Muscle layer of colon (tissue), 2 donors: Measurements from ENCODE around the gene RBMS1.

Experiments
- H3K27ac ChIP-seq: one replicate; pipeline ENCODE4 v1.7.0; 2013; ENCODE audit warnings: low read depth, mild to moderate bottlenecking, low read length, moderate library complexity
- H3K27me3 ChIP-seq, 2 donors: one replicate each; pipeline ENCODE4 v1.7.0; 2013; ENCODE audit warnings: low read length in 2 of 2, mild to moderate bottlenecking in 2 of 2; ENCODE audit not compliant: insufficient read depth in 2 of 2, control insufficient read depth in 1 of 2
- H3K36me3 ChIP-seq: one replicate; pipeline ENCODE4 v1.7.0; 2013; ENCODE audit warnings: mild to moderate bottlenecking, low read length; ENCODE audit not compliant: insufficient read depth
- H3K4me1 ChIP-seq: one replicate; pipeline ENCODE4 v1.7.0; 2013; ENCODE audit warnings: mild to moderate bottlenecking, low read length; ENCODE audit not compliant: insufficient read depth
- H3K4me3 ChIP-seq, 2 donors: one replicate each; pipeline ENCODE4 v1.7.0; 2013; ENCODE audit warnings: low read length in 2 of 2, low read depth in 1 of 2, mild to moderate bottlenecking in 1 of 2, moderate library complexity in 1 of 2
- H3K9ac ChIP-seq: one replicate; pipeline ENCODE4 v1.7.0; 2013; ENCODE audit warnings: low read length
- H3K9me3 ChIP-seq: one replicate; pipeline ENCODE4 v1.7.0; 2013; ENCODE audit warnings: mild to moderate bottlenecking, low read length
- donor health status: abdominal sarcoma.
- donor health status: Adenocarcinoma of cecum.

The RBMS1 gene

GRCh38 chr2:160278101-160278878, 215.3 kb downstream of the RBMS1 start:
- H3K4me3 ChIP-seq: no peak overlapping the region
- H3K4me1 ChIP-seq: peaks cover 9% of the 10 kb centered on the region
- H3K9me3 ChIP-seq: no peaks in the 10 kb centered on the region
- no peak overlapping the region for H3K9ac ChIP-seq
- H3K27me3 ChIP-seq: no peaks in the 10 kb centered on the region
- H3K27ac ChIP-seq: peak overlapping the region; percentile 14
- peaks cover 57% of the 10 kb centered on the region for H3K36me3 ChIP-seq

- Histone ChIP-seq H3K4me3 (no peak overlapping the region), H3K27me3 (no peaks in the 10 kb centered on the region), H3K4me1 (peaks cover 9% of the 10 kb centered on the region), H3K36me3 (peaks cover 46% of the 10 kb centered on the region), H3K9me3 (no peaks in the 10 kb centered on the region), H3K27ac (no peak overlapping the region), H3K9ac (no peak overlapping the region)
Observed at GRCh38 chr2:160277151-160277550, 216.5 kb downstream of the RBMS1 start.

- H3K4me1 ChIP-seq: peaks cover 21% of the 10 kb centered on the region
- H3K27ac ChIP-seq: no peak overlapping the region
- H3K9me3 ChIP-seq: no peaks in the 10 kb centered on the region
- H3K27me3 ChIP-seq: no peaks in the 10 kb centered on the region
- H3K36me3 ChIP-seq: peaks cover 51% of the 10 kb centered on the region
- H3K9ac ChIP-seq: no peak overlapping the region
- no peak overlapping the region for H3K4me3 ChIP-seq
Observed at GRCh38 chr2:160275656-160276055, 218.0 kb downstream of the RBMS1 start.

- Histone ChIP-seq H3K4me3 (peak overlapping the region in 1 of 2 donors; percentile 79), H3K9ac (peak overlapping the region; percentile 77)
Observed at GRCh38 chr2:160271171-160272086, 222.2 kb downstream of the RBMS1 start.

GRCh38 chr2:160270571-160271113, 223.0 kb downstream of the RBMS1 start:
- peaks cover 26% of the 10 kb centered on the region for H3K4me1 ChIP-seq
- H3K36me3 ChIP-seq: peaks cover 21% of the 10 kb centered on the region
- H3K27ac ChIP-seq: peak overlapping the region; percentile 97
- peak overlapping the region; percentile 77 for H3K9ac ChIP-seq
- no peaks in the 10 kb centered on the region for H3K27me3 ChIP-seq
- no peaks in the 10 kb centered on the region for H3K9me3 ChIP-seq
- H3K4me3 ChIP-seq: peak overlapping the region; percentile 79 to 81

More at GRCh38 chr2:160271171-160272086, 222.2 kb downstream of the RBMS1 start:
- Histone ChIP-seq H3K36me3 (peaks cover 24% of the 10 kb centered on the region), H3K27me3 (no peaks in the 10 kb centered on the region), H3K27ac (peak overlapping the region; percentile 97), H3K9me3 (no peaks in the 10 kb centered on the region), H3K4me1 (peaks cover 26% of the 10 kb centered on the region)

GRCh38 chr2:160269803-160270570, 223.6 kb downstream of the RBMS1 start:
- Histone ChIP-seq H3K4me3 (peak overlapping the region; percentile 79 to 81), H3K9ac (peak overlapping the region; percentile 77), H3K36me3 (peaks cover 14% of the 10 kb centered on the region), H3K4me1 (peaks cover 26% of the 10 kb centered on the region), H3K27ac (peak overlapping the region; percentile 97), H3K9me3 (no peaks in the 10 kb centered on the region), H3K27me3 (no peaks in the 10 kb centered on the region)

GRCh38 chr2:160269365-160269764, 224.2 kb downstream of the RBMS1 start:
- peak overlapping the region; percentile 97 for H3K27ac ChIP-seq
- H3K36me3 ChIP-seq: peaks cover 9% of the 10 kb centered on the region
- H3K4me3 ChIP-seq: peak overlapping the region; percentile 79 to 81
- H3K9ac ChIP-seq: peak overlapping the region; percentile 77
- H3K9me3 ChIP-seq: no peaks in the 10 kb centered on the region
- peaks cover 26% of the 10 kb centered on the region for H3K4me1 ChIP-seq
- no peaks in the 10 kb centered on the region for H3K27me3 ChIP-seq

GRCh38 chr2:160268151-160268781, 225.3 kb downstream of the RBMS1 start:
- Histone ChIP-seq H3K9me3 (no peaks in the 10 kb centered on the region), H3K27me3 (no peaks in the 10 kb centered on the region), H3K4me1 (peaks cover 26% of the 10 kb centered on the region), H3K4me3 (no peak overlapping the region), H3K9ac (no peak overlapping the region), H3K36me3 (peaks cover 9% of the 10 kb centered on the region), H3K27ac (no peak overlapping the region)

- no peaks in the 10 kb centered on the region for H3K27me3 ChIP-seq
- H3K36me3 ChIP-seq: peaks cover 9% of the 10 kb centered on the region
- no peak overlapping the region for H3K27ac ChIP-seq
- no peak overlapping the region for H3K9ac ChIP-seq
- H3K9me3 ChIP-seq: no peaks in the 10 kb centered on the region
- no peak overlapping the region for H3K4me3 ChIP-seq
- peaks cover 26% of the 10 kb centered on the region for H3K4me1 ChIP-seq
Observed at GRCh38 chr2:160267692-160268091, 225.9 kb downstream of the RBMS1 start.

- Histone ChIP-seq H3K4me1 (peaks cover 26% of the 10 kb centered on the region), H3K9me3 (no peaks in the 10 kb centered on the region), H3K36me3 (peaks cover 9% of the 10 kb centered on the region), H3K4me3 (no peak overlapping the region), H3K9ac (no peak overlapping the region), H3K27me3 (no peaks in the 10 kb centered on the region), H3K27ac (no peak overlapping the region)
Observed at GRCh38 chr2:160267022-160267421, 226.6 kb downstream of the RBMS1 start.
